Hematopoietic multipotent progenitor cell treated with erythropoietin and hydrocortisone succinate and interleukin-3 and kit ligand, for 6 days (in vitro differentiated cells): ENCODE data around the gene LRFN4.

Experiments used
- DNase-seq: peaks from one replicate; pipeline ENCODE4 v3.0.0-alpha.2; 2015

The LRFN4 gene

DNA sequence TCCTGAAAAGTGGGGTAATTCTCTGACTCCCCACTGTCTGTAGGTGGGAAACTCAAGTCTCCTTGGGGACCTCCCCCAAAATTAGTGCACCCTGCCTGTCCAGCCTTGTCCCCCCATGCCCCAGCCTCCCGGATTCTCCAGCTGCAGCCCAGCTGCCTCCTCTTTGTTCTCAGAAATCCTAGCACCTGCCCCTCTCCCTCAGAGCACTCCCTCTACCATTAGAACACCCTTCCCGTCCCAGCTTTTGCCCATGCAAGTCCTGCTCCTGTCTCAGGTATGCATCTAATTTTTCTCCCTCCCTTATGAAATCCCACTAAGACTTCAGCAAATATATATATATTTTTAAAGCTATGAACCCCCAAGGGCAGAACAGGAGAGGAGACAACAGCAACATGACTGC is 37.3 kb downstream of the LRFN4 start:
- no peak for DNase-seq

DNA sequence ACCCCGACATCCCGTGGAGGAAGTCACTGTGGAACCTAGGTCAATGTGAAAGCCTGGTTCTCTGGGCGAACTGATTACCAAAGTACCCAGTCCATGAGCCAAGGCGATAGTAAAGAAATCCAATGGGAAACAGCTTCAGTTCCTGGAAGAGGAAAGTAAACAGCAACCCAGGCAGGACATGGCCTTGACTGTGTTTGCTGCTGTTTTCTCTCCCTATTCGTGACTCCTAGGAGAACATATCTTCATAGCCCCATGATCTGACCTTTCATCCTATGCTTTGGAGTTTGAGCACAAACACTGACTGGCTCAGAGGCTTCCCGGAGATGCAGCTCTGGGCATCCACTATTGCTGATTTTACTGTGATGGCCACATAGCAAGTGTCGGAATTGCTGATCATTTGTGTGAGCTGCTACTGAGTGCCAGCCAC is 45.1 kb downstream of the LRFN4 start:
- no peak for DNase-seq

DNA sequence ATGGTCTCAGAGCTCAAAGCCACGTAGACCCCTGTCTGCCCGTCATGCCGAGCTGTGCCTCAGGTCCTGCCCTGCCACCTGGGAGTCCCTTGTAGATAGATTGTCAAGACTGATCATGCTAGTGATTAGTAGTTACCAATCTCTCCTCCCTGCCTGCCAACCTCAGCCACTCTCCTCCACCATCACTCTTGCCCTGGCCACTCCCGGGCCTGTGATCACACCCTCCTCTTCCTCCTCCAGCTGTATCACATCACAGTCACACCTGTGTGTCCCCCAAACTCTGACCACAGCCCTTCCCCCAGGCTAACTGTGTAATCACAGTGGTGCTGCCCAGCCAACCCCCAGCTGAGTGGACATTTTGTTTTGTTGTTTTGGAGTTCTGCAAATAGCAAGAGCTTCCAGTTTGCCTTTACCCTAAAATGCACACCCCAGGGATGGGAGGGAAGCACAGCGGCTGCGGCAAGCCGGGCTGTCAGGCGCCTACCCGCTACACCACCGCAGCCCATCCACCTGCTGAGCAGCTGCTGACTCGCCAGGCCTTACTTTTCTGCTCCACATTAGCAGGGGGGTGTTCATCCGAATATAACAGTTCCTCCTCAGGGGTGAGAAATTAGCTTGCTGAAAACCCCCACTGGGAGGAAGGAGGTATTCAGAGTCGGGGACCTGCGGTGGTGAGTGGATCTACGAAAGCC is 45.8 kb downstream of the LRFN4 start:
- DNase-seq = no peak

DNA sequence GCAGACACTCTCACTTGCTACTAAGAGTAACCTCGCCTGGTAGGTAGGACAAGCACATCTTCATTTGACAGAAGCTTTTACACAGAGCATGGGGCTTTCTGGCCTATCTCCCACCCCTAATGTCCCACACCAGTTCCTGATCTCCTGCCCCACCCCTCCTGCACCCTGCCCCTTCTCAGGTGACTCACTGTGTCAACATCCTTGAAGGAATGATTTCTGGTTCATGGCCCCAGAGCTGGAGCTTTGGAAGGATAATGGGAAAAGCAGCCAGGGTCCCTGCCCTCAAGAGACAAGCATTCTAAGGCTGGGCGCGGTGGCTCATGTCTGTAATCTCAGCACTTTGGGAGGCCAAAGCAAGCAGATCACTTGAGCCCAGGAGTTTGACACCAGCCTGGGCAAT is 47.2 kb downstream of the LRFN4 start:
- no peak for DNase-seq

DNA sequence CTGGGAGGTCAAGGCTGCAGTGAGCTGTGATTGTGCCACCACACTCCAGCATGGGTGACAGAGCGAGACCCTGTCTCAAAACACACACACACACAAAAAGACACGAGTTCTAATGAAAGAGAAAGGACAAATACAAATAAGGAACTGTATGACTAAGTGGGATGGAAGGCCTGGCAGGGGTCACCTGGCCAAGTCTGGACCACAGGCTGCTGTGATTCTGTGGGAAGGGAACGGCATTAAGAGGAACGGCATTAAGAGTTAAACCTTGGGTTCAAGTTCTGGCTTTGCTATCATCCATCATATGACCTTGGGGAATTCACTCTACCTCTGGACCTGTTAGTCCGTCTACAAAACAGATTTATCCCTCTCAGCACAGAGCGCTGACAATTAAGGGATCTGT is 47.7 kb downstream of the LRFN4 start:
- no peak for DNase-seq

DNA sequence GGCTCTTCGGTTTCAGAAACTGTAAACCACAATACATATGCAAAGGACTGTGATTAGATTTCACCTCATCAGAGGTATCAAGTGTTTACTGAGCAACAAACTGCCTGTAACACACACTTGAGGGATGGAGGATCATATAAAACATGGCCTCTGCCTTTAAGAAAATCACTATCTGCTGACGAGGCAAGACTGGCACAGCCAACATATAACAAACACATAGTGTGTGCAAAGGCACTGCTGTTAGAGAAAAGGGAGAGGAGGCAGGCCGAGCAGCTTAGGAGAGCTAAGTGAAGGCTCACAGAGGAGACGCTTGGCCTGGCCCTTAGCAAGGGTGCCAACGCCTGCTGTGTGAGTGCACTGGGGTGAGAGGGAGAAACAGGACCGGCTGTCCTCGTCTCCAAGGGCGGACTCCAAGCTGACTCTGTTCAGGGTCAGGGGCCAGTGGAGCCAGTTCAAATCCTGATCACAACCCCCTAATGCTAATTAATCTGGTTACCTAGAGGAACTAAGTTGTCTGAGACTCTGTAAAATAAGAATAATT is 48.2 kb downstream of the LRFN4 start:
- no peak for DNase-seq

DNA sequence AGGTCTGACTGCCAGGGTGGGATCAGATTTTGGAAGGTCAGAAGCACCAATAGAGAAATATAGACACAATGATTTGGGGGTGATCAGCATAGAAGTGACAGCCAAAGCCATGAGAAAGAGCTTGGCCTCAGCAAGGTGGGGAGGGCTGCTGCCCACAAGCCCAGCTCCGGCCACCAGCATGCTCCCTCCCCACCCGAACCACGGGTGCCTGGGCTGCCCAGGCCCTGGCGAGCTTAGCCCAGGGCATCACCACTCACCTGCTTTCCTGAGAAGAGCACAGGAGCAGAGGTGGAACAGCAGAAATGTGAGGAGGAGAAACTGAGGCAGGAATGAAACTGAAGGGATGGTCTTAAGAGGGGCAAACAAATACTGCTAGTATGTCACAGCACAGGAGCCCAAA is 48.8 kb downstream of the LRFN4 start:
- no peak for DNase-seq

DNA sequence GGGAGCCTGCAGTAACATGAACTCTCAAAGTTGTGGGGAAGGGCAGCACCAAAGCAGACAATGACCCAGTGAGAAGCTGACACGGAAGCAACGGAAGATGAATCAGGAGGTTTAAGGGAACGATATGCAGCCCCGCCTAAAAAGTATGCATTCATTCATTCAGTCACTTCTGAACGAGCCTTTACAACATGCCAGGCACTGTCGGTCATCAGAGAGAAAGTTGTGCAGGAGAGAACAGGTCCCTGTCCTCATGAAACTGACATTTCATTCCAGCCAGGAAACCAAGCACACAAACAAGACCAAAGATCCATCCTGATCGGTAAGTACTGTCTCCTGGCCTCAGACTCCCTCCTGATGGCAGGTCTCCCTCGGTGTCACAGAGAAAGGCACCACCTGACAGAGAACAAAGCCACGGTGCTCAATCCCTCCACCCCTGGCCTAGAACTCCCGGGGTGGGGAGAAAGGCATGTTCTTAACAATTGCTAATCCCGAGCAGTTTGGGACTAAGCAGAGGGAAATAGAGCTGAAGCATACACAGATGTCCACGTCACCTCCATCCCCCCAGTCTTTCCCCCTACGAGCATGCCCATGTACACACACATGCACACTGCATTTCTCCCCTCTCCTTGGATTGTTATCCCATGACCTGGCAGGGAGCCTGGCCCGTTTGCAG is 49.3 kb downstream of the LRFN4 start:
- no peak for DNase-seq

DNA sequence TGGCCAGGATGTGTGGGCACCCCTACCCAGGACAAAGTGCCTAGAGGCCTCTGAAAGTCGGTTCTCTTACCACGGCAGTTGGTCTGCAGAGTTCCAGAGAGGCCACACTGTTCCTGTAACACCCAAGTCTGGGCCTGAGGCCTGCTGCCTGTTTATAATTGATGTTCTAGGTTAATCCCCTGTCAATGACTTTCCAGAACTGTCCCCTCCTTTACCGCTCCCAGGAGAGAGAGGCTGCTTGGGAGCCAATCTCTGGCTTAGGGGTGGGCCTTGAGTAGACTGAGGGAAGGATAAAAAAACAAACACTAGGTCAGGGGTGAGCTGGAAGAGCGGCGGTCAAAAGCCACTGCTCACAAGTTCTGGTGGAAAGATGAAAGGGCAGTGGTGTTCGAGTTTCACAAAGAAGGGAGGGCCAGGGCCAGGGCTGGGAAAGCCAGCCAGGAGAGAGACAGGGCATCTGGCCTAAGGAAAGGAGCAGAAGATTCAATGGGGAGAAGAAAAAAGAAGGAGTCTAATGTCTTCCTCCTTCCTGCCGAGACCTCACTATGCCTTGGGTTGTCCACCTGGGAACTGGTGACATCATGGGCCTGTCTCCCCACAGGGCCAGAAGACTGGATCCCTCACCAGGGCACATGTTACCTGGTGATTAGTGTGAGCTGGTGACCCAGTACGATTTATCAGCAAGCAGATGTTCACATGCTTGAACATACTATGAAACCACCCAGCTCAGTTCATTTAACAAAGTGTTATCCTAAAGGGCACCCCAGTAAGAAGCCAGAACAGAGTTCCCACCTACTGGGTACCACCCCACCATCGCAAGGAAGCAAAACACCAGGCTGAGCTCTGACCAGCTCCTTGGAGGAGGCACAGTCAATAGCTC is 51.1 kb downstream of the LRFN4 start:
- peak; percentile 49 for DNase-seq

DNA sequence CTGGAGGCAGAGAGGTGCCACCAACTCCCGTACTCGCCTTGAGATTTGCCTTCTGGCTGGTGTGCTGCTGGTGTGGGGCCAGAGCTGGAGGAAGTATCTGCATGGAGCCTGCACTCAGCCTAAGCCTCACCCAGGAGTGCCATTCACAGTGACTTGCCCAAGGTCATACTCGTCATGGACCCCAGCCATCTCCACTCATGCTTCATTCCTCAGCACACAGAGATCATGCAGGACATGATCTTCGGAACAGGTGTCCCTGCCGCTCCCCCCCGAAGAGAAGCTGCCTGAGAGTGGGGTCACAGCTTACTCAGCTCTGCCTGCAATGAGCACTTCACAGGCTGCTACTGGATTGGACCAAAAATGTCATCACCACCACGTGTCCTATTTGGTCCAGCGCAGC is 52.3 kb downstream of the LRFN4 start:
- no peak for DNase-seq

DNA sequence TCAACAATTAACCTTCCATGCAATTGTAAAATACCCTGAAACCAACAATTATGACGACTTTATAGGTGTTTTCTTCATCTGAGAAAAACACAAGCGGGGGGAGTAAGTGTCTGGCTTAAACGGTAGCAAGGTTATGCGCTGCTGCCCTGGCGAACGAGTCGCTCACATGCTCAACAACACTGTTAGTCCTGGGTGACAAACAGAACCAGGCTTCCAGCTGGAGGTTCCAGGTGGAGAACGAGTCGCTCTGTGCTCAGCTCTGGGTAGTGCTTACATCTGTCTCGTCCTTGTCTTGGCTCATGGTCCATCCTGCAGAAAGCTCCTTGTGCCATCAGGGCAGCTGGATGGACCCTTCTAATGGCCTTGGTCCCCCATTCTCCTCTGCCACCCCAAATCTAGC is 53.2 kb downstream of the LRFN4 start:
- no peak for DNase-seq
